GM19328 (cell line): Measurements from ENCODE around the gene PML.
A peak's percentile ranks its signal among the peaks of the same experiment; 100 is the strongest.

Experiments
- ATAC-seq: cut with Tn5 transposase; IDR thresholded peaks from one replicate; pipeline ENCODE4 v1.9.1; 2021; ENCODE audit warnings: mild to moderate bottlenecking, moderate library complexity; ENCODE audit not compliant: unreplicated experiment

The PML gene

DNA sequence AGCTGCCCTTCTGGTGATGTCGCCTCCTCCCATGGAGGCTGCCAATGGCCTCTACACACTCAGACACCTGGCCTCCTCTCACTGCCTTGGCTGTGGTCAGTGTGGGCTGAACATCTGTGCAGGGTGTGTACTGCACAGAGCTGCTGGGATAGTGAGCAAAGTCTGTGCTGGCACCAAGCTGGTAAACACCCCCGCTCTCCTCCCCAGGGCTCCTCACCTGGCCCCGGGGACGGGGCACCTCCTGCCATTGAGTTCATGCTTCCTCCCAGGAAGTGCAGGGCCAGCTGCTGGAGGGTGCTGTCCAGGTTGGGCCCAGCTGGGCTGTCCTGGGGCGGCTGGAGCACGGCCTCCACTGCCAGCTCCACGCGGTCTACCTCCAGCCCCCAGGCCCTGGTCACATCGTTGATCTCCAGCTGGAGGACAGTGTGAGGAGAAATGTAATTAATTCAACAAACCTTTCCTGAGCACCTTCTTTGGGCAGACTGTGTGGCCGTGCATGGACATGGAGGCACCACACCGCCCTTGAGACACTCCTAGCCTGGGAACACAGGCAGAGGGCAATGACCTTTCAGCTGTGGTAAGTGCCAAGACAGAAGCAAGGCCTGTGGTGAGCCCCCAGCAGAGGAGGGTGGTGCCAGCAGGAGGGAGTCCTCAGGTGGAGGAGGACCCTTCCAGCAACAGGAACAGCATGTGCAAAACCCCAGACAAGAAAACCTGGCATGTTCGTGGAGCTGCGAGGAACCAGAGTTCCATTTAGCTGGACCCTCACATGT lies 9.2 kb upstream of the PML start:
- ATAC-seq = no peak

DNA sequence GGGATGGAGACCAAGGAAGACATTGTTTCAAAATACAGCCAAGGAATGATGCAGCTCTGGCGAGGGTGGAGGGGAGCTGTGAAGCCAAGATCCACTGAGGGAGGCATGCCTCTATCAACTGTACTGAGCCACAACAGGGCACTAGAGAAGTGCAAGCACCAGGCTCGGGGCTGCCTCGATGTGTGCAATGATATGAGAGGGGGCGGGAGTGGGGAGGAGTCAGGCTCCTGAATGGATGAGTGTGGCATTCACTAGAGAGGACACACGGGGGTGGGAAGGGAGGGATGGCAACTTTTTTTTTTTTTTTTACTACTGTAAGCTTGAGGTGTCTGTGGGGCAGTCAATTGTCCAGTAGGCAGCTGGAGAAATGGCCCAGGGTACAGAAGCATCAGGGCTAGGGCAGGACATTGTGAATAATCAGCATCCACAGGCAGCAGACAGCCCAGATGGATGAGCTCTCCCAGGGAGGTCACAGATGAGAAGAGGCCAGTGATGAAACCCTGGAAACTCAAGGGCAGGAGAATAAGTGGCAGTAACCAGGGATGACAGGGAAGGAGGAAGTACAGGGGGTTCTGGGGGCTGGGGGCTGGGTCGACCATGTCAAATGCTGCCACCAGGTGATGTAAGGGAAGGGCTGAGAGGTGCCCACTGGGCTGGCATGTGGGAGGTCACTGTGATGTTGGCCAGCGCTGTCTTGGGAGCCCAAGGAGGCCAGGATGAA lies 8.3 kb upstream of the PML start:
- no peak for ATAC-seq

DNA sequence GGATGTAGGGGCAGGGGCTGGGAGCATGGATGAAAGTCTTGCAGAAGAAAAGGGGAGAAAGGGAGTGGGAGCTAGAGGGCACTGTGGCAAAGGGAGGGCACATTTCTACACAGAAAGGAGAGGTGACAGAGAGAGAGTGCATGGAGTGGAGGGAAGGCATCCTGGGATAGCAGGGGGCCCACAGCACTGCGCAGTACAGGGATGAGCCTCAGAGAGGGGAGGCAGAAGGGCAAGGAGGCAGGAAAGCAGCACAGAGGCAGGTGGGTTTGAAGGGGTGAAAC lies 7.8 kb upstream of the PML start:
- no peak for ATAC-seq

DNA sequence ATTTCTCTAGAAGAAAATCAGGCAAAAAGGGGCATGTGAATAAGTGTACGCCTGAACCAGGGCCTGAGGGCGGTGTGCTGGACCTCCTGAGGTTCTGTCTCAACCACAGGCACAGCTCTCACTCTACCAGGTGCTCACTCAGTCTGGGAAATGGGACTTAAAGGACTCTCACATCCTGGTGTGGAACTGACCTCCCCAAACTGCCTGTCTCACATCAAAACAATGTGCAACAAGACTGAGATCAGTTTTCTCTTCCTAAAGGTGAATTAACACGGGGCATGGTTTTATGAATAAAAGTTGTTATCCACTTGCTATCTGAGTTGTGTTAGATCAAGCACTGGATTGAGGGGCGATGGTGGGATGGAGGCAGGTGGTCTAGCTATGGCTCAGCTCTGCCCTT lies 7.3 kb upstream of the PML start:
- ATAC-seq = no peak

DNA sequence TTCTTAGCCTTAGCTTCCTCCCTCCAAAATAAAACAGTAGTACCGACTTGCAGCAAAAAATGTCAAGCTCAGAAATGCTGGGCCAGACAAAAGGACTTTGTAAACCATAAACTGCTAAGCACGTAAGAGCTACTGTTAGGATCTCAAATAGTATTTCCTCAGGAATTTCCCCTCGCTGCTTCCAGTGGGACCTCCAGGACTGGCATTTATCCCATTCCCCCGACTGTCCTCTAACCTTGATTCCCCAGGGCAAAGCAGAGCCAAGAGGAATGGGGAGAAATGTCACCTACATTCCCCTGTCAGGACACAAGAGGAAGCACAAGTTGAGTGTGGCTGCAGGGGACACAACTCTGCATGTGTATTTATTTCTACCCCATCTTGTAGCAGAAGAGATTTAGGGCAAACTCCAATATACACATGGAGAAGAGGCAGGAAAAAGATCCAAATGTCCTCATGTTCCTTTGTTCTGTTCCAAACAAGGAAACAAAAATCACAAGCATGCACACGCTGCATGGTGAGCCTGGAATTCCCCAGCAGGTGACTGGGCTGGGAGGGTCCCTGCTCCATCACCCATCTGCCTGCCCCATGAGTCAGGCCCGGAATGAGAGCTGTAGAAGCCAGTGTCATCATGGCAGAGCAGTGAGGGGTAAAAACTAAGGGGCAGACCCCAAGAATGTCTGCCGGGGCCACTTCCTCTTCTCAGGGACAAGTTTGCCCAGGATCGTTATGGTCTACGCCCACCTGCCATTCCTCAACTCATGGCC lies 6.7 kb upstream of the PML start:
- ATAC-seq = no peak

DNA sequence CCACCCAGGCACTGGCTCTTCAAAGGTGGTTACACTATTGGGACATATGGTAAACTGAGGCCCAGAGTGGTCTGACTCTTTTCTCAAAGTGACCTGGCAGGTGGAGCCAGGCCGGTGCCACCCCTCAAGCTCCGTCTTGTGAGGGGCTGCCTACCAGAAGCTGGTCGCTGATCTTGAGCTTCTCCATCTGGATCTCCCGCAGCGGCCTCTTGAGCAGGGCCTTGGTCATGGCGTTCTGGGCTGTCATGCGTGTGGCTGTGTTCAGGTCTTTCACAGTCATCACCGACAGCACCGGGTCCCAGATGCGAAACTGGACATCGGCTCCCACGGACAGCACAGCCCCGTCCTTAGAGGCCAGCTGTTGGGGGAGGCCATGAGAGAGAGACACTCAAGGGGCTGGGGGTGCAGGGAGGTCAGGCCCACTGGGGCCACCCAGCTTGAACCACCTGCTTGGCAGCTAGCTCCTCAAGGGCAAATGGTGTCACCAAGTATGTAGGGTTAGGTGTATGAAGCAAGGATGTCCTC lies 6.0 kb upstream of the PML start:
- ATAC-seq = no peak

DNA sequence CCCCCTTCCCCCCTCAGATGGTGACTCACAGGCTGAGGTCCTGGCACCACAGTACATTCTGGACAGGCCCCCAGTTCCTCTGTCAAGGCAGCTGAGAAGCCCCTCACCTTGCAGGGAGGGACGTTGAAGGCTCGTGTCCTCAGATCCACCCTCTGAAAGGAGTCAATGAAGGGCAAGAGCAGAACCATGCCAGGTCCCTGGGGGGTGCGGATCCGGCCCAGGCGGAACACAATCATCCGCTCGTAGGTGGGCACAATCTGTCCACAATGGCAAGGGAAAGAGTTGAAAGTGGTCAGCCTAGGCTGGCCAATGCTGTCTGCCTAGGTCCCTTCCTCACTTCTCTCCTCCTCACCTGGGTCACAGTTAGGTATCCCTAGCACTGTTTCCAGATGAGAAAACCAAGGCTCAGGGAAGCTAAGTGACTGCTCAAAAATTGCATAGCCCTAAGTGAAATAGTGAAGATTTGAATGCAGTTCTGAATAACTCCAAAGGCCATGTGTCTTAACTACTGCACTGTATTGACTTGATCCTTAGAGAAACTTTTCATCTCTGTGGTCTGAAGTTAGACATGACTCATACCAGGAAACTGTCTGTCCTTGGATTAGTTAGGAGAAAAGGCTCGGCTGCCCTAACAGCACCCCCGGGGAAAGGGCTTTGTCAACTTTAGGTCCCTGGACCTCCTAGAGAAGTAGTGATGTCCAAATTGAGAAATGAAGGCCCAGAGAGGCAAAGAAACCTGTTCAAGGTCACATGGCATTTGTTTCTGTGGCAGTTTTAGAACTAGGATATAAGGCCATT lies 5.3 kb upstream of the PML start:
- no peak for ATAC-seq

DNA sequence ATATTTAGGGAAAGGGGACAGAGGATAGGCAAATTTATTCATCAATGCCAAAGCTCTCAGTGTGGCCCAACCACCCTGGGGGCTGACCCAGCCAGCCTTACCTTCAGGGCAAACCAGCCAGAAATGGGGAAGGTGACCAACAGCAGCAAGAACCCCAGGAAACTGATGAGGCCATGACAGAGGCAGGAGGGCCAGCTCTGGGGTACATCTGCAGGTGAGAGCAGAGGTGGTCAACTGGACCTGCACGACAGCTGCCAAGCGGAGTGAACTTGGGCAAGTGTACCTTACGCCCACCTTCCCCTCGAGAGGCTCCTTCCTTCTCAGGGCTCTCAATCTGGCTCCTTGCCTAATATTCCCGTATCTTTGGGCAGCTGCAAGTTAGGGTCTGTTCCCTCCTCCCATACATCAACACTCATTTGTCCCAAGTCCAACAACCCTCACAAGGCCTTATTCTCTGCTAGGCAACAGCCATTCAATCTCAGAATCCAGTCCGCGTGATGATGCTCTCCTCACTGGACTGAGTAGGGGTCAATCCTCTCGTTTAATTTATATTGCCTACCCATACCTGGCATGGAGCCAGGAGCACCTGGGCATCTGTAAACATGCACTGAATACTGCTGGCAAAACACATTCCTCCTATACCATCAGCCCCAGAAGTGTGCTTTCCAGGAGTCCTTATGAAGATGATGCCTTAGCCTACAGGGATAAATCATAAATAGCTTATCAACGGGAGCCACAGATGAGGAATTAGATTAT lies 4.1 kb upstream of the PML start:
- ATAC-seq = no peak

DNA sequence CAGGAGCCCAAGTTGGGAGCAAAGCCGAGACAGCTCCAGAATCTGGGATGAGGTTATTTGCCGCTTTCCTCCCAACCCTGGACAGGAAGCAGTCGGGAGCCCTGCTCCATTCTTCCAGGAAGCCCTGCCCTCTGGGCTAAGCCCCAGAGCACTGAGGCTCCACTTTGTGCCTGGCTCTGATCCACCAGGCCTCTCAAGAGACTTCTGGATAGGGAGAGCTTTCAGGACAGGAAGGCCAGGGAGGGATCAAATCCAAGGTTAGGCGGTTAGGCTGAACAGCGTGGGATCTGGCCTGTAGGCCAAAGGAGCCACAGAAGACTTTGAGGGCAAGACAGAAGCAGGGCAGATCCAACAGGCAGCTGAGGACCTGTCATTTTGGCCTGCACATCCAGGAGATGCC lies 3.3 kb upstream of the PML start:
- ATAC-seq = no peak

DNA sequence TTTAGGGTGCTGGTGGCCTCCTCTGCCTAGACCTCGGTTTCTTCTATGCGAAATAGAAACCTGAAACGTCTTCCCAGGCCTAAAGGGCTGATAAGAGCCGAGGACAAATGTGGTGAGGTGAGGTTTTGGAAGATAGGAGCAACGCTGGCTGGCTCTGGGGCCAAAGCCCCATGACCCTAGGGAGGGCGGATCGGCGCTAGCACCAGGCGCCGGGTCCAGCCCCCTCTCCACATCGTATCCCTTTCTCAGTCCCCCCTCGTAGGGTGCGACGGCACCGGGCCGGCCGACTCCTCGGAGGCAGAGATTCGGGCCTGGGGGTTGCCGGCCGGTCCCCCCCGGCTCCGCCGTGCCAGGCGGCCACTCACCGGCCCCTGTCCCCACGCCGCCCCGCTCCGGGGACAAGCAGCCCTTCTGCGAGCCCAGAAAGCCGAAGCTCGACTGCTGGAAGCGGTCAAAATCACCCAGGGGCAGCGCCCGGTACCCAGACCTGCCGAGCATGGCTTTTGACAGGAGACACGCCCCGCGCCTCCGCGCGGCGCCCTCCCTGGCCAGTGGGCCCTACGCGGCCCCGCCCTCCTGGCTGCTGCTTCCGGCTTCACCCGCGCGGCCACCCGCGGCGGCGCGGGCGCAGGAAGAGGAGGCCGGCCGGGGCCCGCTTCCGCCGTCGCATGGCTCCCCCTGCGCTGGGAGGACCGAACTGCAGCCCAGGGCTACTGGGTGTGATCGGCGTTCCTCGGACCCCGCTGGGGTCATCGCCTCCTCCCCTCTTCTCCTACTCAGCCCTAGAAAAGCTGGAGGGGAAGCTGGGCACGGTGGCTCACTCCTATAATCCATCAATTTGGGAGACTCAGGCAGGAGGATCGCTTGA lies 2.6 kb upstream of the PML start, which contains the start of gene STOML1:
Gene STOML1, minus strand, starts transcription at position 570 of the 868 bp plus-strand sequence. Its CDS starts 72 bp downstream, at position 498.
- peak; percentile 72 for ATAC-seq

DNA sequence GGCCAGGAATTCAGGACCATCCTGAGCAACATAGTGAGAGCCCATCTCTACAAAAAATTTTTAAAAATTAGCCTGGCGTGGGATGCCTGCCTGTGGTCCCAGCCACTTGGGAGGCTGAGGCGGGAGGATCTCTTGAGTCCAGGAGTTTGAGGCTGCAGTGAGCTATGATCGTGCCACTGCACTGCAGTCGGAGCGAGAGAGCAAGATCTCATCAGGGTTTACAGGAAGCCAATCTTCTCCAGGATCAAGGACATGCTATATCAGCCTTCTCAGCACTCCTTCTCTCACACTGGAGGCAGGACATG lies 2.0 kb upstream of the PML start:
- no peak for ATAC-seq

DNA sequence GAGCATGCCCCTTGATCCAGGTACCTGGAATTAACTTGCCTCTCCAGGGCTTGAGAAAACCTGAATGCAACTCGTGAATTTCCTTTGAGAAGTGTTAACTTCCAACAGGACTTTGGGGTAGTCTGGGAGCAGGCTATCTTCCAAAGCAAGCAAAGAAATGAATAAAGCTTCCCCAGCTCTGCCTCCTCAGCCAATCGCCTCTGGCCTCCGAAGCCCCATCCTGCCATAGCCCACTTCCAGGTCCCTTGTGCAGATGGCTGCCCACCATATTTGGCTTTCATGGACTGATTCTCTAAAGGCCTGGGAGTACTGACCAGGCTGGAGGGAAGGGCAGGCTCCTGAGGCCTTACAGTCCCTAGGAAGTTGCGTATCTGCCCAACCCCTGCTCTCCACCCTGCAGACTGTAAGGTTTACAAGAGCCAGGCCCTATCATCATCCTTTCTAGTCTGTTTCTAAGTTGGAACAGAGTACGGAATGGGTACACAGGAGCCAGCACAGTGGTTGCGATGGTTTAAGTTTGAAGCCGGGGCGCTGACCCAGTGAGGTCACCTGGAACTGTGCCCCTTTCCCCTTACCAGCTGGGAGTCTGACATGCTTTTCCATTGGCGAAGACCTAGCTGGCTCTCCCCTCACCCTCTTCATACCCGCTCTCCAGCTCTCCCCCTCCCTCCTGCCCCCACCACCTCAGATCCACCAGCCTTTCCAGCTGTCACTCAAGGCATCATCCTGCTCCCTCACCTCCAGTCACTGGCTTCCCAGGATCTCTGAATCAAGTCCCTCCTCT lies 1.1 kb upstream of the PML start:
- ATAC-seq = no peak

DNA sequence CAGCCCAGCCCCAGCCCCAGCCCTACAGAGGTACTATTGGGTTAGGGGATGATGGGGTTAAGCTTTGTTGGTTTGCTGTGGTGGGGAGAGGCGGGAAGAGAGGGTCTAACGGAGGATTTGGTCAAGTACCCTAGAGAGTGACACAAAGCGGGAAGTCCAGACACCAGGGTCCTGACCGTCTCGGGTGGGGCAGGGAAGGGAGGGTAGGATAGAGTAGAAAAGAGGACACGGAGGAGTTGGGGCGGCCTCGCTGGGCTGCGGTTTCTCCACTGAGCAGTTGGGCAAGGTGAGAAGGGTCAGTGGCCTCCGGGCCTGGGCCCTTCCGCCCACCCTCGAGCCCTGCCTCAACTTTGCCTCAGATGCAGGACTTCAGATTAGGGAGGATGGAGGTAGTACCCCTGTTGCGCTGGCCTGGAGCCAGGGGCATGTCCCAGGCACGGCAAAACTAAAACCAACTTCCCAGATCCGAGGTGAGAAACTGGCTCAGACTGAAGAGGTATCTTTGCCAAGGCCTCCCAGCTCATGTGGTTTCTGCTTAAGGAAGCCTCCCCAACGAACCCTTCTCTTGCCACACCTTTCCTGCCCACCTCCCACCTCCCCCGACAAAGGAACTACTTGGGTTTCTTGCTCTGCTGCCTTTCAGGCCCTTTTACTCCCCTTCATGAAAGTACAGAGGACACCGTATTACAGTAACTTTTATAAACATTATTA lies 551 bp downstream of the PML start:
- ATAC-seq = no peak

DNA sequence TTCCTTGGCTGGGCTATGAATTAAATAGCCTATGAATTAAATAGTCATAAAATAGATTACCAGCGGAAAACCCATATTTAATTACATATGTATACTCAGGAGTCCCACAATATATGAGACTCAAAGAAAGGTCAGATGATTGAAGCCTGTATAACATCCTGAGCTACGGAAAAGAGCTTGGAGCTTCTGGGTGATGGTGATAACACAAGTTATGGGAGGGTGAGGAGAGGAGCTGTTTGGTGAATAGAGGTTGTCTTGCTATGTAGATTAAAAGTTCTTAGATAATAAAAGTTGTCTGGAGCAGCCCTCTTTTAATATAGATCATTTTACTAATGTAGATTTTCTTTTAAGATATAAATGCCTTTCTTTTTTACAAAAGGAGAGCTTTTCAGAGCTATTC lies 1.8 kb downstream of the PML start:
- ATAC-seq = no peak

DNA sequence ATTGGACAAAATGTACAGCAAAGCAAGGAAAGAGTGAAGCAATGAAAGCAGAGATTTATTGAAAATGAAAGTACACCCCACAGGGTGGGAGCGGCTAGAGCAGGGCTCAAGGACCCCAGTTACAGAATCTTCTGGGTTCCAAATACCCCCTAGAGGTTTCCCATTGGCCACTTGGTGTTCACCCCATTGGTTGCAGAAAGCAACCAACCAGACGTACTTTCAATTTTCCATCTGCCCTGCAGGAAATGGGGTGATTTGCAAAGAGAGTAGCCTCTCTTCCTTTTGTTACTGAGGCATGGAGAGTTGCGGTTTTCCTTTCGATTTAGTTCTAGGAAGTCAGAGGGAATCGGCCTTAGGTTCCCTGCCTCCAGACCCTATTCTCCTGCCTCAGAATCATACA lies 2.4 kb downstream of the PML start:
- no peak for ATAC-seq

DNA sequence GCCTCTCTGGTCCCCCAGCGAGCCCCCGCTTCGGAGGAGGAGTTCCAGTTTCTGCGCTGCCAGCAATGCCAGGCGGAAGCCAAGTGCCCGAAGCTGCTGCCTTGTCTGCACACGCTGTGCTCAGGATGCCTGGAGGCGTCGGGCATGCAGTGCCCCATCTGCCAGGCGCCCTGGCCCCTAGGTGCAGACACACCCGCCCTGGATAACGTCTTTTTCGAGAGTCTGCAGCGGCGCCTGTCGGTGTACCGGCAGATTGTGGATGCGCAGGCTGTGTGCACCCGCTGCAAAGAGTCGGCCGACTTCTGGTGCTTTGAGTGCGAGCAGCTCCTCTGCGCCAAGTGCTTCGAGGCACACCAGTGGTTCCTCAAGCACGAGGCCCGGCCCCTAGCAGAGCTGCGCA lies 3.5 kb downstream of the PML start:
- ATAC-seq = no peak

DNA sequence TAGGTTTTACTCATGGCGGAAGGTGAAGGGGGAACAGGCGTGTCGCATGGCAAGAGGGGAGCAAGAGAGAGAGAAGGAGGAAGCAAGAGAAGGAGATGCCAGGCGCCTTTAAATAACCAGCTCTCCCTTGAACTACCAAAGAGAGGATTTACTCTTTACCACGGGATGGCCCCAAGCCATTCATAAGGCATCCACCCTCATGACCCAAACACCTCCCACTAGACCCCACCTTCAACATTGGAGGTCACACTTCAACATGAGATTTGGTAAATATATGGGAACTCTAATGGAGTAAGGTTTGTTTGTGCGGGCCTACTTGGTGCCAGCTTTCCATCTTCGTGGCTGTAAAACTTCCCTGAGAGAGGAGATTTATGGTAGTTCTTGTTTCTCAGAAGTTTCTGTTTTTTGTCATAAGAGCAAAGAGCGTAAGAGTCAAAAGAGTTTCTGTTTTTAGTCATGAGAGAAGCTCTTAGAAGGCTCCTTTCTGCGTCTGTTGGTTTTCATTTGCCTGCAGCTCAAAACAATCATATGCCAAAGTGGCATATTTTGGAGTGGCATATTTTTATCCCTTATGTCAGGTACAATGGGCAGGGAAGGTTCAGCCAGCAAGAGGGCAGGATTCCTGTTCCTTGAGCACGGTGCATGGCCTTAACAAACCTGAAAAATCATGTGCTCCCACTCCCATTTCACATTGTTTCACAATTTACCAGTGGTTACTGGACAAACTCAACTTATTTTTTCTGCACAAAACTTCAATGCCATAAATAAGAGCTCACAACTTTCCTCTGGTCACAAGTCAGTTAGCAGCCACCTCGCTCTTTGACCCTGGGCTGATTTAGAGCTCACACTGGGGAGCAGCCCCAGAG lies 12.5 kb downstream of the PML start:
- no peak for ATAC-seq
